Stimulated activated CD4-positive, alpha-beta T cell treated with anti-CD3 and anti-CD28 coated beads, Interleukin-15, amount 100 ng/mL, for 48 hours (primary cell): Measurements from ENCODE around the gene MCAM.
A peak's percentile ranks its signal among the peaks of the same experiment; 100 is the strongest.

ENCODE experiments used
- DNase-seq, 2 donors: peaks; one replicate each; pipeline ENCODE4 v3.0.0-alpha.2; 2020; ENCODE audit warnings: low read depth in 2 of 2

Gene MCAM

GRCh38 chr11:119330237-119330636, 13.3 kb upstream of the MCAM start:
- DNase-seq = no peak

DNA sequence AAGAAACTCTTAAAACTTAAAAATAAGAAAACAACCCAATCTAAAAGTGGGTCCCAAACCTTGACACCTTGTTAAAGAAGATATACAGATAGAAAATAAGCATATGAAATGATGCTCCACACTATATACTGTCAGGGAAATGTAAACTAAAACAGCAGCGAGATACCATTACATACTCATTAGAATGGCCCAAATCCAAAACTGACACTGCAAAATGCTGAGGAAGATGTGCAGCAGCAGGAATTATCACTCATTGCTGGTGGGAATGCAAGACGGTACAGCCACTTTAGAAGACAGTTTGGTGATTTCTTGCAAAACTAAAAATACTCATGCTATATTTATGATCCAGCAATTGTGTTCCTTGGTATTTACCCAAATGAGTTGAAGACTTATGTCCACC, 12.4 kb upstream of the MCAM start:
- no peak for DNase-seq

- no peak for DNase-seq
Measured at GRCh38 chr11:119324189-119324588, 7.3 kb upstream of the MCAM start.

DNA sequence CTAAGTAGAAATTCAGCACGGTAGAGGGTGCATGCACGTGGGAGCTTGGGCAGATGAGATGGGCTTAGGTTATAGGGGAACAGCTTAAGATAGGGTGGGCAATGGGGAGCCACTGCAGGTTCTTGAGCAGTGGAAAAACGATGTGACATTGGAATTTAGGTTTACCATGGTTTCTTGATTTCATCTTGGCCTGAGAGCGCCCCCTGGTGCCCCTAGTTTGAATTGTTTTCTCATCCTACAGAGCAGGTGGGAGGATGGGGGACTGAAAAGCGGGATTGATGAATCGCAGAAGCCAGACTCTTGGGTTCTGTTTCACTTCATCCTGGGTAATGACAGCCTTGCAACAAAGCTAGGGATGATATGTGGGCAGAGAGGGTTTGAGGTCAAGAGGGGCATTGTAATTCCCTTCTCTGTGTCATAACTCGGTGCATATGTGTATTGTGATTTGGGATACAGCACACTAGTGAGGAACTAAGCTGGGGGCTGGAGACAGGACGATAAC, 6.7 kb upstream of the MCAM start:
- peak; percentile 49 to 81 for DNase-seq

DNA sequence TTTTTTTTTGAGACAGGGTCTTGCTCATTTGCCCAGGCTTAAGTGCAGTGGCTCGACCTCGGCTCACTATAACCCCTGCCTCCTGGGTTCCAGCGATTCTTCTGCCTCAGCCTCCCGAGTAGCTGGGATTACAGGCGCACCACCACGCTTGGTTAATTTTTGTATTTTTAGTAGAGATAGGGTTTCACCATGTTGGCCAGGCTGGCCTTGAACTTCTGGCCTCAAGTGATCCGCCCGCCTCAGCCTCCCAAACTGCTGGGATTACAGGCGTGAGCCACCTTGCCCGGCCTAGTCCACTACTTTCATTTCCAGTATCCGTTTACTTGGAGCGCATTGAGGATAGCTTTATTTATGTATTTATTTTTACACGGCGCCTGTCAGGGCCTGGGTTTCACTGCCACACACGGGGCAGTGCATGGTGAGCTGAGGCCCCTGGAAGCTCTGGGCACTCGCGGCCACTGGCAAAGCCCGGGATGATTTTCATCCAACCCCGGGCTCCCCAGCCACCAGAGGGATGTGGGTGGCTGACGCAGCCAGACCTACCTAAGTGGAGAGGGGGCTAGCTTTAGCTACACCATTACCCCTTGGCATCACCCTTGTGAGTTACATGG, 6.1 kb upstream of the MCAM start:
- no peak for DNase-seq

DNA sequence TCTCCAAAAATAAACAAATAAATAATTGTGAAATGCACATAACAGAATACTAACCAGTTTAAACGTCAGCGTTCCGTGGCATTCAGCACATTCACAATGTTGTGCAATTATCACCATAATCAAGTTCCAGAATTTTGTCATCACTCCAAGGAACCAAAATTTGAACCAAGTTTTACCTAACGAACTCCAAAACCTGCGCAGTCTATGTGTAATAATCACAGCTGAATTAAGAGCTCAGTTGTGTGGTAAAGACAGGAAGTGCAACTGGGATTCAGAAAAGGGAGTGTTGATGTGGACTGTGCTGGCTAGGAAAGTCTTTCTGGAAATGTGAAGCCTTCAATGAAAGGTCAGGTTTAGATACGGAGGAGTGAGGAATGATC, 5.4 kb upstream of the MCAM start:
- DNase-seq = no peak

GRCh38 chr11:119320776-119321524, 4.0 kb upstream of the MCAM start:
- peak in 1 of 2 donors; percentile 42 for DNase-seq

- DNase-seq = no peak
Measured at GRCh38 chr11:119320240-119320775, 3.4 kb upstream of the MCAM start.

DNA sequence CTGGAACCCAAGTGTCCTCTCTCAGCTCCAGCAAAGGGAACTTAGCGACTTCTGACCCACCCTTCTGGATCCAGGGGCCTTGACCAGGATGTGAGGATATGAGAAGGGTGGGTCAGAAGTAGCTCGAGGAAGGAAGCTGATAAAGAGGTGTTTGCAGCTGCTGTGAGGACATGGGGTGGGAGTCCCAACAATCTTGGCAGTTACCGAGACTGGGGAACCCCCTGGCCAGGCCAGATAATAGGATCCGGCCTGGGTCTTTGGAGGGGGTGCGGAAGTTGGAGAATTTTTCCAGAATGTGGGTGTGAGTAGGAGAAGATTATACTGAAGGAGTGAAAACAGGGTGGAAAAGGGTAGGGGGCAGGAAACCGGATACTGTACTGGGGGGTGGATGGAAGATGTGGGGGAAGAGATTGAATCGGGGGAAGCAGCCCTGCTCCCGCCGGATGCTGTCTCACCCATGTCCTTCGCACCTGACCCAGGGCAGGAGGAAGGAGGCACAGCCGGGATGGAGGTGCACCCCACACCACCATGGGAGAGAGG, 2.8 kb upstream of the MCAM start:
- DNase-seq = no peak

DNA sequence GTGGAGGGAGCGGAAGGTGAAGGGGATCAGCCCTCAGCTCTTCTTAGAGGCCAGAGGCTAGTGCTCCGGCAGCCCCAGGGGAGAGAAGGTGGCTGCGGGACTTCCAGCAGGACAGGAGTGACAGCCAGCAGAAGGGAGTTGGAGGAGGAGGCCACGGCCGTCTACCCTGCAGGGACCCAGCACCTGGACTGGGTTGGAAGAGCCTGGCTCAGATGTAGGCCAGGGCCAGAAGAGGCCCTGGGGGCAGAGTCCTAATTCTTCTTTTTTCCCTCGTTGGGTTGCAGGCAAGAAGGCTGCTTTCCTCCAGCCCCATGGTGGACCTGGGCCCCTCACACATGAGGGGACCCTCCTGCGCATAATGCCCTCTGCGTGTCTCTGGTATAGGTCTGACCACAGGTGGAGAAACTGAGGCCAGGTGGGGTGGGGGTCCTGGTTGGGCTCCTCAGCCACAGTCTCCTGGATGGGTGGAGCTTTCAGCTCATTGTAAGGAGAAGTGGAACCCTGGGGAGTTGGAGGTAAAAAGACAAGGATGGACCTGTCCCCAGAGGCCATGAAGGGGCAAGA, 2.3 kb upstream of the MCAM start:
- no peak for DNase-seq

GRCh38 chr11:119318240-119319135, 1.6 kb upstream of the MCAM start:
- DNase-seq = no peak

DNA sequence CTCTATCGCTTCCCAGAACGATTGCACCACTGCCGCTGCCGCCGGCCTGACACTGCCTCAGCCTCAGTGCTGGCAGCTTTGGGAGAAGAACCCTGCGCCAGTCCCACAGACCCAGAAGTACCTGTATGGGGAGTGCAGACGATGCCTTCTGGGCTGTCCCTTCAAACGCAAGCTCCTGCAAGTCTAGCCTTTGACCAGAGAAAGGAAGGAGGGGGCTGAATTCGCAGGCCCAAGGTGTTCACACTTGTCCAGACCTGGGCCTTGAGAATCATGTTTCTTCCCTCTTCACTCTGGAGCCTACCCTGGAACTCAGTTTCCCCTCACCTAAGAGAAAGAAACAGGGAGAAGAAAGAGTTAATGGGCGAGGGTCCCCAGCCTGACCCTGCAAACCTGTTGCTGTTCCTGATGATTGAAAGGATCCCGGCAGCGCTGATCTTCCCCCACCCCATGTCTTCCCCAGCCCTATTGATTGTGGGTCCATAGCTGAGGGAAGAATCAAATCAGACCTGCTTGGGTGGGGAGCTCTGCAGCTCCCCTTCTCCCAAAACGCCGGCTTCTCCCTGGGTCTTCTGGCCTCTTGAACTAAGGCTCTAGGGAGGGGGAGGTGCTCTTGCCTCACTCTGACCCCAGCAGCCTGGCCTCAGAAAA, 786 bp upstream of the MCAM start:
- no peak for DNase-seq

GRCh38 chr11:119316016-119316728, 758 bp downstream of the MCAM start:
- DNase-seq = no peak

DNA sequence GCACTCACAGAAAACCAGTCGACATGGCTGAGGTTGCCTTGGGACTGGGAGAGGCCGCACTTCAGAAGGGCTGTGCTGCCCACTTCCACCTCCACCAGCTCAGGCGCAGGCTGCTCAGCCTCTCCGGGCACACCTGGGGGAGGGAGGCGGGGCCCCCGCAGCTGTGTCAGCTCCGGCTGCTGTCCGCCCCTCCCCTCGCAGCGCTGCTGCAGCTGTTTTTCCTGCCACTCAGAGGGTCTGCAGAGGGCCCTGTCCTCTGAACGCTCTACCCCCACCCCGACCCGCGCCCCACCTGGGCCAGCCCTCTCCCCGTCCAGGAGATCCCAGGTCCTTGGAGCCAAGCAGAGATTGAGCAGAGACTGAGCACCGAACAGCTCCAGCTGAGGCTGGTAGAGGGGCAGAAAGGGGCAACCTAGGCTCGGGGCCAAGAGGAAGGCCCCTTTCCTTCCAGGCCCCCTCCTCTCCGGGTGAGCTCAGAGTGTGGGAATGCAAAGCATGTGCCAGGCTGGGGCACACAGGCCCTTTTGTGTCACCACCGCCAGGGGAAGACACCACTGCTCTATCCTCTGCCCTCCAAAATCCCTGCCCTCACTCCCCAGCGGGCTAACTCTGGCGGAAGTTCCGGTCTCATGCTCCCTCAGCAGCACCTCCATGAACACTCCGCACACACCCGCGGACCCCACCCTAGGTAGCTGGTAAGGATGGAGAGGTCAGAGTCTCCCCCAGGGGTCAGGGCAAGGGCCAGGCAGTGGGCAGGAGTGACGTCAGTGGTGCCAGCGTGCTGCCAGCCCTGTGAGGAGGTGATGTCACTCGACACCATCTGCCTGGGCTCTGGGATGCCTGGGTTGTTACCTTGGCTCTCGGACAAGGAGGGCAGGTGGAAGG, 1.6 kb downstream of the MCAM start:
- peak in 1 of 2 donors; percentile 45 for DNase-seq

- no peak for DNase-seq
Measured at GRCh38 chr11:119314726-119315125, 2.2 kb downstream of the MCAM start.

DNA sequence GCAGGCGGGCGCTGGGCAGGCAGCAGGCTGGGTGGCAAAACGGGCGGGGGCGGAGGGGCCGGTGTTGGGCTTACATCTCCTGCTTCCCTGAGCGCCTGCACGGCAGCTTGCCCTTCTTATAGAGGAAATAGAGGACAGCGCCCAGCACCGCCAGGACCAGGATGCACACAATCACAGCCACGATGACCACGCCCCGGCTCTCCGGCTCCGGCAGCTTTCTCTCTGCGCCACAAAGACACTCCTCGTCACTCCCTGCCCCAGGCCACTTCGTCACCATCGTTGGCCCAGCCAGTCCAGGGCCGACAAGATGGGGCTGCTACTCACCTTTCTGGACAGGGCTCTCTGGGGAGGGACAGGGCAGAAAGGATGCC, 6.3 kb downstream of the MCAM start:
- DNase-seq = no peak

DNA sequence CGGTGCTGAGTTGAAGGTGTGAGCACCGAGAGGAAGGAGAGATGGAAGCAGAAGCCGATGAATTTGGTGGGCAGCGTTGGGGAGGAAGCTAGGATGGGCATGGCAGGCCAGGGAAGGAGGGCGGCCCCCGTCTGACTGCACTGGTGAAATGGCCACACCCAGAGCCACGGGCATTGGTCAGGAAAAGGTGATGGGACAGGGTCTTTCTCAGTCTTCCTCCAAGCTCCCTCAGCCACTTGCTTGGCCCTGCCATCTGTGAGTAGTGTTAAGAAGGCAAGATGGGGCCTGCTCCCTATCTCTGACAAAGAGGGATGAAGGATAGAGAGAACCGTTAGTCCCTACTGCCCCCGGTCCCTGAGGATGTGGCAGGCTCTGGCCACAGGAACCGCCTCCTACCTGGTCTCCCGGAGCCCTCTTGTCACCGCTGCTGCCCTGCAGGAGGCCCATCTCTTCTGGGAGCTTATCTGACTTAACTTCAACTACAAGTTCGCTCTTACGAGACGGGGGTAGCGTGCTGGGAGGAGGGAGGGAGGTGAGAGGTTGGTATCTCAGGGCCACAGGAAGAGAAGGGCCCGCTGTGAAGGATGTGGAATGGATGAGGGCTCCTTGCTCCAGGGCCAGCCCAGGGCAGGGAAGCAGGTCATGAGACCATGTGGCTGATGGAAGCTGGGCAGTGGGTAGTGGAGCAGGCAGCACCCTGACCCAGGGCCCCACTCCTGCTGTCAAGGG, 6.8 kb downstream of the MCAM start:
- no peak for DNase-seq

- no peak for DNase-seq
Measured at GRCh38 chr11:119309411-119309810, 7.5 kb downstream of the MCAM start.

DNA sequence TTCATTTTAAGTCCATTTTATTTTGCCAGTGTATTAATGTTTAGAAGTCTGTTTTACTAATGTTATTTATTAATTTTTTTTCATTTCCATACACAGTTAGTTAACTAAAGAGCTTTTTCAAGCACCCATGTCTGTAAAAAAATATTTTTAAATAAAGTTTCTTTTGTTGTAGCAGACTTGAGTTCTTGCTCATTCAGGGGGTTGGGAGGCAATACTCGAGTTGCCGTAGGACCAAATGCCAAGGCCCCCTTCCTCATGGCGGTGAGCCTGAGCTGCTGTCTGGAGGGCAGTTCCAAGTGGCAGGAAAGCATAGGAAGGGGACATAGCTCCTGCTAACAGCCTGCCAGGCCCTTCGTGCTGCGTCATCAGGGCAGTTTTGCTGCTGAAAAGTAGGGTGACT, 9.0 kb downstream of the MCAM start:
- DNase-seq = no peak
